Astrocyte of the cerebellum (primary cell): Measurements from ENCODE around the gene ANK2.

Source experiments
- DNase-seq: peaks from one replicate; pipeline ENCODE4 v3.0.0-alpha.2; 2011; ENCODE audit warnings: low read depth
- H3K4me3 ChIP-seq: 2 replicates; pipeline ENCODE4 v1.5.1; 2011; ENCODE audit warnings: mild to moderate bottlenecking, low read depth, low read length, moderate library complexity
- in situ Hi-C: cut with HindIII; loops from 2 replicates; pipeline ENCODE4 v1.10.0; 2017; ENCODE audit warnings: low sequenced_read_pairs
- TF ChIP-seq, protein P1 (sequence below): IDR thresholded peaks from 2 replicates; pipeline ENCODE4 v1.5.1; 2012; ENCODE audit warnings: low read length, low read depth, moderate library complexity, mild to moderate bottlenecking; ENCODE audit errors: missing control alignments

Gene ANK2

GRCh38 chr4:113314426-113314825 lies 265.0 kb downstream of the ANK2 start:
- in situ Hi-C loops = no loop called here
- DNase-seq = no peak
- no peak overlapping the region for H3K4me3 ChIP-seq
- TF ChIP-seq, protein P1, sequence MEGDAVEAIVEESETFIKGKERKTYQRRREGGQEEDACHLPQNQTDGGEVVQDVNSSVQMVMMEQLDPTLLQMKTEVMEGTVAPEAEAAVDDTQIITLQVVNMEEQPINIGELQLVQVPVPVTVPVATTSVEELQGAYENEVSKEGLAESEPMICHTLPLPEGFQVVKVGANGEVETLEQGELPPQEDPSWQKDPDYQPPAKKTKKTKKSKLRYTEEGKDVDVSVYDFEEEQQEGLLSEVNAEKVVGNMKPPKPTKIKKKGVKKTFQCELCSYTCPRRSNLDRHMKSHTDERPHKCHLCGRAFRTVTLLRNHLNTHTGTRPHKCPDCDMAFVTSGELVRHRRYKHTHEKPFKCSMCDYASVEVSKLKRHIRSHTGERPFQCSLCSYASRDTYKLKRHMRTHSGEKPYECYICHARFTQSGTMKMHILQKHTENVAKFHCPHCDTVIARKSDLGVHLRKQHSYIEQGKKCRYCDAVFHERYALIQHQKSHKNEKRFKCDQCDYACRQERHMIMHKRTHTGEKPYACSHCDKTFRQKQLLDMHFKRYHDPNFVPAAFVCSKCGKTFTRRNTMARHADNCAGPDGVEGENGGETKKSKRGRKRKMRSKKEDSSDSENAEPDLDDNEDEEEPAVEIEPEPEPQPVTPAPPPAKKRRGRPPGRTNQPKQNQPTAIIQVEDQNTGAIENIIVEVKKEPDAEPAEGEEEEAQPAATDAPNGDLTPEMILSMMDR = no peak

- TF ChIP-seq, protein P1 = no peak
- in situ Hi-C loops = no loop called here
- H3K4me3 ChIP-seq = no peak overlapping the region
- DNase-seq = no peak
Measured at GRCh38 chr4:113316879-113317278, 267.4 kb downstream of the ANK2 start.

DNA sequence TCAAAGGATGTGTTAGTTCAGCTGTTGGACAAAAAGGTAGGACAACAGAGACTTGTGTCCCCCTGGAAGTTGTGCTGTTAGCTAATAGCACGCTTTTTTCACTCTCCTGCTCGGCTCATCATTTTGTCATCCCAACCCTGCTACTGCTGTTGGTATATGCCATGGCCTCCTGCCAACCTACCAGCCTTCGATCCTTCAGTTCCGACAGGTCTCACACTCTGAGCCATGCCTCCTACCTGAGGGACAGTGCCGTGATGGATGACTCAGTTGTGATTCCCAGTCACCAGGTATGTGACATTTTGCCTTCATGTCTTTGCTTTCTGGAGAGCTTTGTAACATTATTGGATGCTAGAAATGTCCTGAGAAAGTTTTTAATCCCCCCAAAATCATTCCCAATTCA lies 268.1 kb downstream of the ANK2 start:
- in situ Hi-C loops = no loop called here
- TF ChIP-seq, protein P1 = no peak
- DNase-seq = no peak
- no peak overlapping the region for H3K4me3 ChIP-seq

DNA sequence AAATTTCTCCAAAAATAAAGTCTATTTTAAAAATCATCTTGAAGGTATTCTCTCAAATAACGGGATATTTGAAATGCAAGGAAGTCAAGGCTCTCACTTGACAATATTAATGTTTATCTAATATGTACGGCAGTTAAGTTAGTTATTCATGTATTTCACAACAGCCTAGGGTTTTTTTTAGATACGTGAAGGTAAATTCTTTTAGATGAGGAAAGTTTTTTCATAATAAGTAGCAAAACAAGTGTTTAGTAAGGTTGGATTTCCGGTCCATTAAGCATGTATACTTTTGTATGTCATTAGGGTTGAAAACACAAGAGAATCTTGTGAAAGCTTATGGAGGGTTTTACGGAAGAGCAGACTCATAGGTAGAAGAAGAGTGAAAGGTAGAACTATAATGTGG lies 273.3 kb downstream of the ANK2 start:
- TF ChIP-seq, protein P1 = no peak
- H3K4me3 ChIP-seq = no peak overlapping the region
- in situ Hi-C loops = no loop called here
- DNase-seq = no peak

GRCh38 chr4:113325876-113326615 lies 276.6 kb downstream of the ANK2 start:
- DNase-seq = no peak
- TF ChIP-seq, protein P1 = no peak

DNA sequence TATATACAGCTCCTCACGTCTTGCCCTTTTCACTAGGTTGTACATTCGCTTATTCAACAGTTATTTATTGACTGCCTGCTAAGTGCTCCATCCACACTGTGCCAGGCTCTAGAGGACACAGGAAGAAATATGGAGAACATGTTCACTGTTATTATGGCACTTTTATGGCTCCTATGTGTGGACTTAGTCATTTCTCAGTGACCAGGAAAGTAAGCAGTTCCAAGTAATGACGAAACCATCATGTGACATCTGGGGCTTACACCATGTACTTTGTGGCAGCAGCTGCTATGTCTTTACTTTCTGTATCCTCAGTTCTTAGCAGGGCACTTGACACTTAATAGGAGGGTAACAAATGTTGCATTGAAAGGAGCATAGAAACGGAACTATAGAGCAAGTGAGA lies 278.0 kb downstream of the ANK2 start:
- TF ChIP-seq, protein P1 = no peak
- no peak for DNase-seq
- in situ Hi-C loops = no loop called here
- no peak overlapping the region for H3K4me3 ChIP-seq

More at GRCh38 chr4:113325876-113326615, 276.6 kb downstream of the ANK2 start:
- in situ Hi-C loops = no loop called here
- H3K4me3 ChIP-seq = no peak overlapping the region

DNA sequence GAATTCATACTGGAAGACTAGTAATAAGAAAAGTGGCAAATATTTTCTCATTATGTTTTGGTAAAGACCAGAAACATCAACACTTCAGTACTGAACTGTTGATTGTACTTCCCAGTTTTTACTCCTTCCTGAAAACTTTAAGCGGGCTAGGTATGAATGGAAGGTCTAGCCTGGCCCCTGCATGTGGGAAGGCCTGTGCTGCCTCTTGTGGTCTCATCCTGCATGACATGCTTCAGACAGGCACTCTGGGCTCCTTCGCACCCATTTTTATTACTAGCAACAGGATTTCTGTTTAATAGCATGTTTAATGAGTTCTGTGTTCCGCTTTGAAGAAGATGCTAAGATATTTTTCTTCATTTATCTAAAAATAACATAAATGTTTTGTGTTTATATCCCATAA lies 279.1 kb downstream of the ANK2 start:
- no peak overlapping the region for H3K4me3 ChIP-seq
- in situ Hi-C loops = no loop called here
- no peak for DNase-seq
- TF ChIP-seq, protein P1 = peak; percentile 34
